Breast epithelium (tissue), 4 donors: Measurements from ENCODE around the gene ZNF480. TPM values are rescaled to one million over a fixed set of nuclear protein-coding genes. Genes with fewer than 3 reads are reported as not detected.
"Not testable (repeated sequence)": the region's sequence is repeated elsewhere in the genome, so short reads cannot be mapped to it uniquely, and the experiment has no call there.

Experiments used
- DNase-seq, 2 donors: peaks; one replicate each; pipeline ENCODE4 v3.0.0-alpha.2; 2019; ENCODE audit warnings: low spot score in 2 of 2
- H3K27ac ChIP-seq, 2 donors: fragments of 200-600 bp; sonication (generic) in 1 of 2; one replicate each; pipeline ENCODE4 v1.5.1; 2016 to 2019; ENCODE audit warnings: mild to moderate bottlenecking in 1 of 2
- H3K27me3 ChIP-seq, 2 donors: fragments of 200-600 bp; sonication (generic) in 1 of 2; one replicate each; pipeline versions ENCODE4 v1.5.1 to v1.6.0; 2017 to 2019; ENCODE audit warnings: control low read depth in 1 of 2, mild to moderate bottlenecking in 1 of 2
- H3K36me3 ChIP-seq: fragments of 200-600 bp; one replicate; pipeline ENCODE4 v1.5.1; 2019
- H3K4me1 ChIP-seq, 2 donors: fragments of 200-600 bp; sonication (generic); one replicate each; pipeline ENCODE4 v1.5.1; 2016 to 2019; ENCODE audit warnings: control low read depth in 1 of 2
- H3K4me3 ChIP-seq, 3 donors: fragments of 200-600 bp; sonication (generic); 1 replicate in 2 of 3; 2 replicates in 1 of 3; pipeline ENCODE4 v1.5.1; 2016 to 2019; ENCODE audit warnings: mild to moderate bottlenecking in 3 of 3, moderate library complexity in 2 of 3
- H3K9me3 ChIP-seq, 2 donors: fragments of 200-600 bp; sonication (generic) in 1 of 2; one replicate each; pipeline ENCODE4 v1.5.1; 2016 to 2019; ENCODE audit warnings: control low read depth in 1 of 2
- CTCF ChIP-seq, 3 donors: fragments of 450-650 bp; IDR thresholded peaks; one replicate each; pipeline ENCODE4 v1.5.1; 2016 to 2017; ENCODE audit warnings: antibody characterized with exemption in 3 of 3, mild to moderate bottlenecking in 3 of 3, moderate library complexity in 3 of 3
- POLR2A ChIP-seq: fragments of 450-650 bp; IDR thresholded peaks from one replicate; pipeline ENCODE4 v1.6.1; 2016; ENCODE audit warnings: antibody characterized with exemption, mild to moderate bottlenecking, moderate library complexity
- POLR2AphosphoS5 ChIP-seq, 3 donors: sonication (generic); formaldehyde crosslinking; IDR thresholded peaks; one replicate each; pipeline ENCODE4 v1.6.1; 2017; ENCODE audit warnings: antibody characterized with exemption in 3 of 3
- intact Hi-C: fragments of 100-400 bp; cut with DNase I; formaldehyde crosslinking; loops from one replicate; pipeline ENCODE4 v1.15.1; 2023; ENCODE audit warnings: low total_unique reads
- total RNA-seq, 3 donors: library from RNA; depleted of rRNA; stranded (reverse); fragments of >200 nt; gene quantifications; one replicate each; pipeline ENCODE4 v1.1.0, GENCODE V29; 2016

Gene ZNF480
- 10 to 100 TPM in 2 of 3 donors, 1 to 10 TPM in 1; 8.0 to 15.8 (median 11.8) TPM for total RNA-seq

DNA sequence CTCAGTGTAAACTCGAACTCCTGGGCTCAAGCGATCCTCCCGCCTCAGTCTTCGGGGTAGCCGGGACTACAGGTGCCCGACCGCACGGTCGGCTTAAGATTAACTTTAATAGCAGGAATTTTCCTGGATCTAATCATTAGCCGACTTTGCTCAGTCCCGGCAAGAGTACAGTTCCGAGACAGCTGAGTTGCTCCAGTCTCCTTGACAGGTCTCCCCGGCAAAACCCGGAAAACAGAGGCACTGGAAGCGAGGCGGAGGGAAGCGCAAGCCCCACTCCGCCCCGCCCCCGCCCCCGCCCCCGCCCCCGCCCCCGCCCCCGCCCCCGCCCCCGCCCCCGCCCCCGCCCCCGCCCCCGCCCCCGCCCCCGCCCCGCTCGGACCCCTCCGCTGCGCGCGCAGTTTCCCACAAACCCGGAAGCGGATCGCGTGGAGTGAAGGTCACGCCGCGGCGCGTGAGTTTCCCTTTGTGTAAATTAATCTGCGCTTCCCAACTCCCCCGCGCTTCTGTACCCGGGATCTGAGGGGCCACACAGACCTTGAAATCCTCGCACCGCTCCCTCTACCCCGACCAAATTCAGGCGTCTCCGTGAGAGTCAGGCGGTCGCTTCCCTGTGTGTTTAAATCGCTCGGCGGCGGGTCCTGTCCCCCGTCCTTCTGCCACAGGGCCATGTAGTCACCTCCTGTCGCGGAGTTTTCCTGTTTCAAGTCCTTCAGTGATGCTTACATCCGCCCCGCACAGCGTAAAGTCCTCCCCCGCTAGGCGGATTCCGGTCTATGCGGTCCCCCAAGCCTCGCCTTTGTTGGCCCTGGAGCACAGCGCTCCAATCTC lies at the start of gene ZNF480:
Gene ZNF480 (plus strand): TSS at position 397 of the 828 bp plus-strand sequence. CDS start 3,244 bp downstream, outside the sequence.
- intact Hi-C loops = no loop called here

GRCh38 chr19:52248241-52248640 lies 48.7 kb upstream of the ZNF480 start:
- Histone ChIP-seq H3K27me3 (no peaks in the 10 kb centered on the region), H3K4me3 (no peak overlapping the region), H3K27ac (no peak overlapping the region), H3K4me1 (no peaks in the 10 kb centered on the region), H3K36me3 (no peaks in the 10 kb centered on the region), H3K9me3 (no peaks in the 10 kb centered on the region)
- no peak for TF ChIP-seq POLR2A
- TF ChIP-seq POLR2AphosphoS5 (IDR thresholded peaks at IDR 0.05) = no peak
- TF ChIP-seq CTCF (IDR thresholded peaks at IDR 0.05) = peak in 1 of 3 donors; percentile 38
- no peak for DNase-seq
- intact Hi-C loops = no loop called here

More for the DNA sequence above, at the start of gene ZNF480:
- H3K27me3 ChIP-seq = no peaks in the 10 kb centered on the region
- H3K36me3 ChIP-seq = no peaks in the 10 kb centered on the region
- peak; percentile 53 to 79 for DNase-seq
- peak in 1 of 3 donors; percentile 17 for TF ChIP-seq CTCF (IDR thresholded peaks at IDR 0.05)
- TF ChIP-seq POLR2AphosphoS5 (IDR thresholded peaks at IDR 0.05) = peak; percentile 55 to 73 (median 65)
- TF ChIP-seq POLR2A = no peak
- peaks cover 5 to 9% of the 10 kb centered on the region in 2 donors for H3K9me3 ChIP-seq
- no peaks in the 10 kb centered on the region for H3K4me1 ChIP-seq
- peak within 1 kb of the TSS; percentile 79 to 97 (median 83) for H3K4me3 ChIP-seq
- H3K27ac ChIP-seq = peak within 1 kb of the TSS; percentile 88 to 97

GRCh38 chr19:52258426-52258825 lies 38.5 kb upstream of the ZNF480 start:
- intact Hi-C loops = no loop called here
- Histone ChIP-seq H3K27ac (no peak overlapping the region), H3K9me3 (no peaks in the 10 kb centered on the region), H3K4me3 (no peak overlapping the region), H3K36me3 (no peaks in the 10 kb centered on the region), H3K4me1 (no peaks in the 10 kb centered on the region), H3K27me3 (no peaks in the 10 kb centered on the region)
- TF ChIP-seq CTCF (IDR thresholded peaks at IDR 0.05) = no peak
- no peak for TF ChIP-seq POLR2A
- no peak for TF ChIP-seq POLR2AphosphoS5 (IDR thresholded peaks at IDR 0.05)
- DNase-seq = no peak

DNA sequence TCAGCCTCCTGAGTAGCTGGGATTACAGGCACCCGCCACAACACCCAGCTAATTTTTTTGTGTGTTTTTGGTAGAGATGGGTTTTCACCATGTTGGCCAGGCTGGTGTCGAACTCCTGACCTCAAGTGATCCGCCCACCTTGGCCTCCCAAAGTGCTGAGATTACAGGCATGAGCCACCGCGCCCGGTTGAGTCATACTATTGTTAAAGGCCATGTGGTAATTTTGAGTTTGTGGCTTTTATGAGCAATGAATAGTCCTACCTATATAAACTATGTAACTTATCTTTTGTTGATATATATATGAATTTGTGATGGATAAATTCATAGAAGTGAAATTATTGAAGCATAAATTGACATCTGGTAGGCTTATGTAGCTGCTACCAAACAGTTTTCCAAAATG lies 31.4 kb upstream of the ZNF480 start:
- intact Hi-C loops, H3K27ac ChIP-seq, DNase-seq, H3K27me3 ChIP-seq, H3K4me3 ChIP-seq, H3K36me3 ChIP-seq, H3K4me1 ChIP-seq, H3K9me3 ChIP-seq: not testable (repeated sequence)

GRCh38 chr19:52269338-52270261 lies 27.4 kb upstream of the ZNF480 start, which contains the start of gene ZNF766:
Gene ZNF766 (plus strand): TSS chr19:52269587. CDS start chr19:52269614, 27 bp downstream.
- Histone ChIP-seq H3K4me3 (peak within 1 kb of the TSS; percentile 81 to 100 (median 89)), H3K4me1 (no peaks in the 10 kb centered on the region), H3K27me3 (no peaks in the 10 kb centered on the region), H3K27ac (peak within 1 kb of the TSS; percentile 98 to 99), H3K9me3 (no peaks in the 10 kb centered on the region), H3K36me3 (no peaks in the 10 kb centered on the region)
- intact Hi-C loops = no loop called here
- peak; percentile 97 to 98 for DNase-seq
- TF ChIP-seq POLR2A (peak; percentile 92), CTCF (IDR thresholded peaks at IDR 0.05) (peak in 1 of 3 donors; percentile 14), POLR2AphosphoS5 (IDR thresholded peaks at IDR 0.05) (peak; percentile 83 to 98 (median 97))
